Measurements from ENCODE around the gene GASK1A. TPM values are rescaled to one million over a fixed set of nuclear protein-coding genes. Genes with fewer than 3 reads are reported as not detected.

GASK1A gene
- total and polyA plus RNA-seq, 2 of the 8 experiments (the other 6 are each of a cell fraction or from before 2014, with no cell fraction given), result 4.7 to 7.9 TPM

GRCh38 chr3:43054754-43055153, 75.6 kb downstream of the GASK1A start (continued):
- TF ChIP-seq CHD7 (IDR thresholded peaks at IDR 0.05; ENCODE audit: insufficient replicate concordance, low read length), result no peak
- TF ChIP-seq RNF2 (IDR thresholded peaks at IDR 0.05; ENCODE audit: borderline replicate concordance, low read depth, low read length, missing control alignments, poor library complexity, severe bottlenecking), result no peak
- TF ChIP-seq E2F6 (IDR thresholded peaks at IDR 0.05), result no peak
- no peak for TF ChIP-seq SIRT6 (IDR thresholded peaks at IDR 0.05; ENCODE audit: low read length)
- TF ChIP-seq EGR1 (IDR thresholded peaks at IDR 0.05; ENCODE audit: borderline replicate concordance, low read depth, low read length), result no peak
- no peak for TF ChIP-seq KDM4A (IDR thresholded peaks at IDR 0.05; ENCODE audit: low read depth, low read length, severe bottlenecking)
- no peak for TF ChIP-seq SP2 (IDR thresholded peaks at IDR 0.05; ENCODE audit: low read length)
- no peak for TF ChIP-seq MAX (IDR thresholded peaks at IDR 0.05)
